Lower lobe of right lung (tissue), 2 donors: ENCODE results near the gene RASL11B. TPM values are rescaled to one million over a fixed set of nuclear protein-coding genes. Genes with fewer than 3 reads are reported as not detected.

ENCODE experiments used
- ATAC-seq, 2 donors: fragments of 200-7000 bp; cut with Tn5 transposase; one replicate each; pipeline ENCODE4 v1.9.1; 2020 to 2022; ENCODE audit warnings: mild to moderate bottlenecking in 2 of 2, moderate library complexity in 2 of 2
- DNase-seq: peaks from one replicate; pipeline ENCODE4 v3.0.0-alpha.2; 2020
- H3K27ac ChIP-seq: fragments of 200-600 bp; one replicate; pipeline ENCODE4 v1.8.0; 2022
- H3K27me3 ChIP-seq: fragments of 200-600 bp; one replicate; pipeline ENCODE4 v1.8.0; 2022; ENCODE audit warnings: low read depth
- H3K36me3 ChIP-seq: fragments of 200-600 bp; one replicate; pipeline ENCODE4 v1.8.0; 2022; ENCODE audit warnings: mild to moderate bottlenecking
- H3K4me1 ChIP-seq: fragments of 200-600 bp; one replicate; pipeline ENCODE4 v1.8.0; 2022
- H3K4me3 ChIP-seq: fragments of 200-600 bp; one replicate; pipeline ENCODE4 v1.8.0; 2022; ENCODE audit warnings: mild to moderate bottlenecking
- H3K9me3 ChIP-seq: fragments of 200-600 bp; one replicate; pipeline ENCODE4 v1.8.0; 2022
- CTCF ChIP-seq: fragments of 200-600 bp; IDR thresholded peaks from one replicate; pipeline ENCODE4 v1.8.0; 2022; ENCODE audit warnings: antibody characterized with exemption, mild to moderate bottlenecking
- intact Hi-C: fragments of 100-400 bp; cut with DNase I; formaldehyde crosslinking; loops from one replicate; pipeline ENCODE4 v1.11.0; 2022
- total RNA-seq: library from RNA; stranded (reverse); fragmentation: NEBNext Ultra II Directional; extraction: Animal tissue kit (Norgen Biotek cat#: 25700); gene quantifications from one replicate; pipeline ENCODE4 v1.2.1, GENCODE V29; 2021
- donor health status: DM: no; HTN: yes; CAD: no; lungs with severe emphysema.

The RASL11B gene
- total RNA-seq, 1 donor from 2014 or later: 0.41 TPM

DNA sequence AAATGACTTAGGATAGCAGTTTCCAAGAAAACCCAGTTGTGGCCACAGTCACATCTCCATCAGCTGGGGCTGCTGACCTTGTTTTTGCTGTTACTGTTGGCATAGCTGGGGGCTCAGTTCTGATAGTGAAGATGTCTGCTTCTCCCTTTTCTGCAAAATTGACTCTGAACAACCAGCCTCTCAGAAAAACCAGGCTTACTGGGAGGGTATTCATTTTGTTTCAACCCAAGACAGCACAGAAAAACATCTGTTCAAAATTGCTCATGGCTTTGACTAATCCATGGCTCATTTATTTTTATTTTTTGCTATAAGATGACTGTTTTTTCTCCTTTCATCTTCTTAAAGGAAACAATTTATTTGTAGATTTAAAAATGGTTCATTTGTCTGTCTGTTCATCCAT, 53.1 kb downstream of the RASL11B start:
- H3K4me1 ChIP-seq: peaks cover 6% of the 10 kb centered on the region
- DNase-seq (no peak), ATAC-seq (no peak)
- H3K4me3 ChIP-seq: no peak overlapping the region
- intact Hi-C loops: no loop called here
- no peaks in the 10 kb centered on the region for H3K27me3 ChIP-seq
- H3K36me3 ChIP-seq: no peaks in the 10 kb centered on the region
- no peak for TF ChIP-seq CTCF
- H3K9me3 ChIP-seq: no peaks in the 10 kb centered on the region
- no peak overlapping the region for H3K27ac ChIP-seq

DNA sequence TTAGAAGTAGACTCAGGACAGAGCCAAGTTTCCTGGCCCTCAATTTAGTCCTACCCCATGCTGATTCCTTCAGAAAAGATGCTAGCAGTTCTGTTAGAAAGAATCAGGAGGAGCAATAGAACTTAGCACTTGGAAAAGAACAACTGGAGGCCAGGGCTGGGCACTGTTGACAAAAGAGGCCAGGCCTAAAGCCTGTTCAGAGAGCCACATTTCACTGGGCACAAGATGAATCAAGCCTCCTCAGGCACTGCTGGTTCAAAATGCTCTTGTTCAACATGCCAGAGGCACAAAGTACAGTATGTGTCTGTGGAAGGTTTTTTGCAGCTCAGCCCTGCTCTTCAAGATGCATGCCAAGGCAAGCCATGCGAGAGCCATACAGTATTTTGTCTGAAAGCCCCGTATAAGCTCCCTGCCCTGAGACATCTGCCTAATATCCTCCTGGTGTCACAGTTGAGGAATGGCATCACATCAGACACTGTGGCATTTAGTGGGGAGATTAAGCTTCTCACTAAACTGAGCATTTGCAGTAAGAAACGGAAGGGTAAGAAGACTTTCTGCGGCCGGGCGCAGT, 53.7 kb downstream of the RASL11B start:
- no peak overlapping the region for H3K4me3 ChIP-seq
- H3K36me3 ChIP-seq: no peaks in the 10 kb centered on the region
- intact Hi-C loops: no loop called here
- H3K27ac ChIP-seq: no peak overlapping the region
- ATAC-seq: no peak
- no peak for DNase-seq
- no peaks in the 10 kb centered on the region for H3K9me3 ChIP-seq
- peaks cover 6% of the 10 kb centered on the region for H3K4me1 ChIP-seq
- no peak for TF ChIP-seq CTCF
- no peaks in the 10 kb centered on the region for H3K27me3 ChIP-seq

Other genes with a start within 250 kb of the RASL11B start
- gene USP46, start 203.0 kb upstream of the RASL11B start, total RNA-seq: 12.3 TPM
- gene ERVMER34-1, start 110.9 kb upstream of the RASL11B start, total RNA-seq: 1.5 TPM